Neural progenitor cell (in vitro differentiated cells): ENCODE measurements around the gene PSMD13. TPM values are rescaled to one million over a fixed set of nuclear protein-coding genes. Genes with fewer than 3 reads are reported as not detected.

ENCODE experiments used
- DNase-seq: peaks from one replicate; pipeline ENCODE4 v3.0.0-alpha.2; 2016; ENCODE audit warnings: low spot score
- H2AFZ ChIP-seq: fragments of 200-600 bp; sonication (generic); replicated peaks from 2 replicates; pipeline ENCODE4 v1.6.1; 2016; ENCODE audit warnings: antibody characterized with exemption
- H3F3A ChIP-seq: fragments of 200-600 bp; sonication (generic); 2 replicates; pipeline ENCODE4 v1.6.1; 2016; ENCODE audit warnings: antibody characterized with exemption, low read depth
- H3K27ac ChIP-seq: fragments of 200-600 bp; sonication (generic); 2 replicates; pipeline ENCODE4 v1.5.1; 2016; ENCODE audit warnings: mild to moderate bottlenecking
- H3K27me3 ChIP-seq: fragments of 200-600 bp; sonication (generic); 2 replicates; pipeline ENCODE4 v1.6.1; 2016; ENCODE audit warnings: mild to moderate bottlenecking, moderate library complexity
- H3K36me3 ChIP-seq: fragments of 200-600 bp; sonication (generic); 2 replicates; pipeline ENCODE4 v1.5.1; 2016
- H3K4me1 ChIP-seq: fragments of 200-600 bp; sonication (generic); 2 replicates; pipeline ENCODE4 v1.6.1; 2016; ENCODE audit warnings: mixed run types
- H3K4me2 ChIP-seq: fragments of 200-600 bp; sonication (generic); 2 replicates; pipeline ENCODE4 v1.6.1; 2016
- H3K4me3 ChIP-seq: fragments of 200-600 bp; sonication (generic); 2 replicates; pipeline ENCODE4 v1.5.1; 2016
- H3K79me2 ChIP-seq: fragments of 200-600 bp; sonication (generic); 2 replicates; pipeline ENCODE4 v1.6.1; 2016; ENCODE audit warnings: low read depth
- H3K9ac ChIP-seq: fragments of 200-600 bp; sonication (generic); 2 replicates; pipeline ENCODE4 v1.6.1; 2016
- H3K9me3 ChIP-seq: fragments of 200-600 bp; sonication (generic); 2 replicates; pipeline ENCODE4 v1.5.1; 2016; ENCODE audit warnings: low read depth
- H4K20me1 ChIP-seq: fragments of 200-600 bp; sonication (generic); 2 replicates; pipeline ENCODE4 v1.6.1; 2016; ENCODE audit warnings: low read depth
- H3K27ac Mint-ChIP-seq: 3 replicates; pipeline ENCODE4 v1.8.0; 2021; ENCODE audit warnings: mixed read lengths
- H3K27me3 Mint-ChIP-seq: 2 replicates; pipeline ENCODE4 v1.8.0; 2022; ENCODE audit warnings: low read depth, mild to moderate bottlenecking, inconsistent platforms, moderate library complexity, mixed read lengths; ENCODE audit not compliant: insufficient read depth
- H3K36me3 Mint-ChIP-seq: 3 replicates; pipeline ENCODE4 v1.8.0; 2021; ENCODE audit warnings: mixed read lengths
- H3K4me1 Mint-ChIP-seq: 3 replicates; pipeline ENCODE4 v1.8.0; 2021; ENCODE audit warnings: mixed read lengths
- H3K4me3 Mint-ChIP-seq: 3 replicates; pipeline ENCODE4 v1.8.0; 2021; ENCODE audit warnings: mild to moderate bottlenecking, moderate library complexity, mixed read lengths
- H3K9me3 Mint-ChIP-seq: 3 replicates; pipeline ENCODE4 v1.8.0; 2020; ENCODE audit warnings: mixed read lengths
- CTCF ChIP-seq: fragments of 200-600 bp; sonication (generic); IDR thresholded peaks from 2 replicates; pipeline ENCODE4 v1.5.1; 2017; ENCODE audit warnings: antibody characterized with exemption, mild to moderate bottlenecking
- EZH2 ChIP-seq: fragments of 200-600 bp; sonication (generic); IDR thresholded peaks from 2 replicates; pipeline ENCODE4 v1.6.1; 2017; ENCODE audit warnings: antibody characterized with exemption, mild to moderate bottlenecking, moderate library complexity
- EZH2phosphoT487 ChIP-seq: fragments of 200-600 bp; sonication (generic); IDR thresholded peaks from 2 replicates; pipeline ENCODE4 v1.6.1; 2017; ENCODE audit warnings: antibody characterized with exemption
- total RNA-seq: library from RNA; depleted of rRNA; stranded (reverse); fragments of >200 nt; gene quantifications from 2 replicates; pipeline ENCODE4 v1.2.3, GENCODE V29; 2015; ENCODE audit warnings: low replicate concordance

Gene PSMD13
- total RNA-seq, 1 donor from 2014 or later: 90.6 TPM

- H3K27me3 ChIP-seq: no peaks in the 10 kb centered on the region
- peaks cover 10% of the 10 kb centered on the region for H3F3A ChIP-seq
- no peak overlapping the region for H3K27ac ChIP-seq
- DNase-seq: no peak
- H3K9ac ChIP-seq: no peak overlapping the region
- H3K9me3 ChIP-seq: no peaks in the 10 kb centered on the region
- peaks cover 2% of the 10 kb centered on the region for H3K27me3 Mint-ChIP-seq
- no peaks in the 10 kb centered on the region for H3K9me3 Mint-ChIP-seq
- no peak overlapping the region for H2AFZ ChIP-seq
- H4K20me1 ChIP-seq: no peaks in the 10 kb centered on the region
- H3K4me2 ChIP-seq: no peak overlapping the region
- no peaks in the 10 kb centered on the region for H3K4me1 Mint-ChIP-seq
- no peak overlapping the region for H3K4me3 Mint-ChIP-seq
- no peaks in the 10 kb centered on the region for H3K36me3 ChIP-seq
- no peaks in the 10 kb centered on the region for H3K79me2 ChIP-seq
- no peak overlapping the region for H3K4me3 ChIP-seq
- H3K36me3 Mint-ChIP-seq: peaks cover 38% of the 10 kb centered on the region
- H3K4me1 ChIP-seq: no peaks in the 10 kb centered on the region
- TF ChIP-seq EZH2 (no peak), EZH2phosphoT487 (no peak), CTCF (no peak)
- H3K27ac Mint-ChIP-seq: no peak overlapping the region
These were observed 13.5 kb downstream of the PSMD13 start for GRCh38 chr11:250274-250673.

- DNase-seq: peak; percentile 73
- no peak overlapping the region for H3K9ac ChIP-seq
- no peaks in the 10 kb centered on the region for H3K9me3 ChIP-seq
- H4K20me1 ChIP-seq: no peaks in the 10 kb centered on the region
- H3K36me3 ChIP-seq: no peaks in the 10 kb centered on the region
- Mint-ChIP-seq H3K27ac (no peak overlapping the region), H3K36me3 (peaks cover 38% of the 10 kb centered on the region), H3K9me3 (no peaks in the 10 kb centered on the region), H3K4me3 (no peak overlapping the region), H3K4me1 (no peaks in the 10 kb centered on the region), H3K27me3 (peaks cover 2% of the 10 kb centered on the region)
- no peak overlapping the region for H3K4me3 ChIP-seq
- no peaks in the 10 kb centered on the region for H3K27me3 ChIP-seq
- no peak overlapping the region for H3K27ac ChIP-seq
- no peaks in the 10 kb centered on the region for H3K4me1 ChIP-seq
- H2AFZ ChIP-seq: no peak overlapping the region
- no peak for TF ChIP-seq EZH2
- TF ChIP-seq EZH2phosphoT487: no peak
- TF ChIP-seq CTCF: peak; percentile 82
- no peaks in the 10 kb centered on the region for H3K79me2 ChIP-seq
- H3K4me2 ChIP-seq: no peak overlapping the region
- peaks cover 10% of the 10 kb centered on the region for H3F3A ChIP-seq
These were observed 14.0 kb downstream of the PSMD13 start for GRCh38 chr11:250740-251299.

GRCh38 chr11:251550-251949, 14.8 kb downstream of the PSMD13 start:
- H3K9me3 Mint-ChIP-seq: no peaks in the 10 kb centered on the region
- Histone ChIP-seq H4K20me1 (no peaks in the 10 kb centered on the region), H3K27ac (no peak overlapping the region), H3F3A (peaks cover 10% of the 10 kb centered on the region), H3K4me2 (no peak overlapping the region), H3K36me3 (no peaks in the 10 kb centered on the region), H3K9ac (no peak overlapping the region), H3K4me1 (no peaks in the 10 kb centered on the region), H2AFZ (no peak overlapping the region), H3K79me2 (no peaks in the 10 kb centered on the region), H3K4me3 (no peak overlapping the region), H3K9me3 (no peaks in the 10 kb centered on the region), H3K27me3 (no peaks in the 10 kb centered on the region)
- no peak overlapping the region for H3K4me3 Mint-ChIP-seq
- DNase-seq: no peak
- H3K36me3 Mint-ChIP-seq: peaks cover 36% of the 10 kb centered on the region
- no peak overlapping the region for H3K27ac Mint-ChIP-seq
- H3K27me3 Mint-ChIP-seq: peaks cover 7% of the 10 kb centered on the region
- no peak for TF ChIP-seq EZH2phosphoT487
- TF ChIP-seq EZH2: no peak
- no peak for TF ChIP-seq CTCF
- no peaks in the 10 kb centered on the region for H3K4me1 Mint-ChIP-seq
